HG02870 (cell line): Measurements from ENCODE around the gene RGL2.

Experiments used
- ATAC-seq: cut with Tn5 transposase; IDR thresholded peaks from one replicate; pipeline ENCODE4 v1.9.1; 2021; ENCODE audit warnings: mild to moderate bottlenecking, moderate library complexity; ENCODE audit not compliant: unreplicated experiment

Gene RGL2

GRCh38 chr6:33241968-33242367 lies 56.8 kb downstream of the RGL2 start:
- no peak for ATAC-seq
